Adrenal gland (tissue), 5 donors: ENCODE data around the gene GIGYF1.

Source experiments
- CTCF ChIP-seq, 6 experiments: fragments of 450-650 bp in 4 of 6; fragments of 200-600 bp in 2 of 6; sonication (generic) in 1 of 6; IDR thresholded peaks; 1 replicate in 5 of 6; 2 replicates in 1 of 6; pipeline versions ENCODE4 v1.5.1 to v1.8.0; 2016 to 2021; ENCODE audit warnings: antibody characterized with exemption in 6 of 6, mild to moderate bottlenecking in 2 of 6, moderate library complexity in 1 of 6
- POLR2A ChIP-seq, 2 donors: fragments of 450-650 bp; IDR thresholded peaks; one replicate each; pipeline ENCODE4 v1.6.1; 2017; ENCODE audit warnings: antibody characterized with exemption in 2 of 2, mild to moderate bottlenecking in 2 of 2, moderate library complexity in 1 of 2
- donor health status: DM: no; HTN: no; CAD: no.

DNA sequence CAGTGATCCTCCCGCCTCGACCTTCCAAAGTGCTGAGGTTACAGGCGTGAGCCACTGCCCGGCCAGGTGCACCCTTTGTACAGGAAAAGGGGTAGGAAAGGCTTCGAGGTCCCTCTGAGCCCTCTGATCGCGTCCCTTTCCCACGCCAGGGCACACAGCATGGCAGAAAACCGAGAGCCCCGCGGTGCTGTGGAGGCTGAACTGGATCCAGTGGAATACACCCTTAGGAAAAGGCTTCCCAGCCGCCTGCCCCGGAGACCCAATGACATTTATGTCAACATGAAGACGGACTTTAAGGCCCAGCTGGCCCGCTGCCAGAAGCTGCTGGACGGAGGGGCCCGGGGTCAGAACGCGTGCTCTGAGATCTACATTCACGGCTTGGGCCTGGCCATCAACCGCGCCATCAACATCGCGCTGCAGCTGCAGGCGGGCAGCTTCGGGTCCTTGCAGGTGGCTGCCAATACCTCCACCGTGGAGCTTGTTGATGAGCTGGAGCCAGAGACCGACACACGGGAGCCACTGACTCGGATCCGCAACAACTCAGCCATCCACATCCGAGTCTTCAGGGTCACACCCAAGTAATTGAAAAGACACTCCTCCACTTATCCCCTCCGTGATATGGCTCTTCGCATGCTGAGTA lies 12.7 kb upstream of the GIGYF1 start:
- no peak for TF ChIP-seq CTCF (IDR thresholded peaks at IDR 0.05)
- TF ChIP-seq POLR2A (IDR thresholded peaks at IDR 0.05), result no peak
